T1000 (cell line): ENCODE results near the gene LPAR4.
"Not testable (repeated sequence)": the region's sequence is repeated elsewhere in the genome, so short reads cannot be mapped to it uniquely, and the experiment has no call there.

Experiments
- DNase-seq: peaks from one replicate; lab custom pipeline; 2025; ENCODE audit warnings: mixed read lengths; lab: John Stamatoyannopoulos, UW

LPAR4 gene

GRCh38 chrX:78747489-78747888 lies at the start of gene LPAR4:
Gene LPAR4, plus strand, starts transcription at chrX:78747720. Its CDS starts 7,150 bp downstream, at chrX:78754870.
- no peak for DNase-seq

- no peak for DNase-seq
These were observed 41.4 kb upstream of the LPAR4 start for GRCh38 chrX:78706071-78706470.

- no peak for DNase-seq
These were observed 39.3 kb upstream of the LPAR4 start for GRCh38 chrX:78708262-78708661.

GRCh38 chrX:78708816-78709215 lies 38.7 kb upstream of the LPAR4 start:
- DNase-seq, result no peak

- DNase-seq, result no peak
These were observed 37.3 kb upstream of the LPAR4 start for GRCh38 chrX:78710171-78710570.

GRCh38 chrX:78712336-78712735 lies 35.2 kb upstream of the LPAR4 start:
- DNase-seq, result no peak

GRCh38 chrX:78725287-78725686 lies 22.2 kb upstream of the LPAR4 start:
- no peak for DNase-seq

- DNase-seq, result no peak
These were observed 1.0 kb upstream of the LPAR4 start for GRCh38 chrX:78746496-78746895.

GRCh38 chrX:78747971-78748370 lies 451 bp downstream of the LPAR4 start:
- no peak for DNase-seq

- DNase-seq, result no peak
These were observed 1.3 kb downstream of the LPAR4 start for GRCh38 chrX:78748846-78749245.

- DNase-seq, result no peak
These were observed 6.1 kb downstream of the LPAR4 start for GRCh38 chrX:78753571-78753970.

- no peak for DNase-seq
These were observed 7.4 kb downstream of the LPAR4 start for GRCh38 chrX:78754917-78755316.

GRCh38 chrX:78759081-78759480 lies 11.6 kb downstream of the LPAR4 start:
- no peak for DNase-seq

GRCh38 chrX:78769101-78769755 lies 21.7 kb downstream of the LPAR4 start:
- DNase-seq, result no peak

GRCh38 chrX:78769946-78770345 lies 22.4 kb downstream of the LPAR4 start:
- no peak for DNase-seq

- DNase-seq, result no peak
These were observed 49.4 kb downstream of the LPAR4 start for GRCh38 chrX:78796916-78797315.

- DNase-seq, result no peak
These were observed 52.6 kb downstream of the LPAR4 start for GRCh38 chrX:78800114-78800513.

GRCh38 chrX:78800694-78801093 lies 53.2 kb downstream of the LPAR4 start:
- no peak for DNase-seq

- no peak for DNase-seq
These were observed 54.0 kb downstream of the LPAR4 start for GRCh38 chrX:78801522-78801921.

- DNase-seq, result not testable (repeated sequence)
These were observed 55.0 kb downstream of the LPAR4 start for GRCh38 chrX:78802526-78802925.
